ENCODE results near the gene TSPAN4. TPM values are rescaled to one million over a fixed set of nuclear protein-coding genes. Genes with fewer than 3 reads are reported as not detected.

The TSPAN4 gene
- total RNA-seq, 8 experiments from 2014 or later, result 30.9 to 110 (median 41.9) TPM

DNA sequence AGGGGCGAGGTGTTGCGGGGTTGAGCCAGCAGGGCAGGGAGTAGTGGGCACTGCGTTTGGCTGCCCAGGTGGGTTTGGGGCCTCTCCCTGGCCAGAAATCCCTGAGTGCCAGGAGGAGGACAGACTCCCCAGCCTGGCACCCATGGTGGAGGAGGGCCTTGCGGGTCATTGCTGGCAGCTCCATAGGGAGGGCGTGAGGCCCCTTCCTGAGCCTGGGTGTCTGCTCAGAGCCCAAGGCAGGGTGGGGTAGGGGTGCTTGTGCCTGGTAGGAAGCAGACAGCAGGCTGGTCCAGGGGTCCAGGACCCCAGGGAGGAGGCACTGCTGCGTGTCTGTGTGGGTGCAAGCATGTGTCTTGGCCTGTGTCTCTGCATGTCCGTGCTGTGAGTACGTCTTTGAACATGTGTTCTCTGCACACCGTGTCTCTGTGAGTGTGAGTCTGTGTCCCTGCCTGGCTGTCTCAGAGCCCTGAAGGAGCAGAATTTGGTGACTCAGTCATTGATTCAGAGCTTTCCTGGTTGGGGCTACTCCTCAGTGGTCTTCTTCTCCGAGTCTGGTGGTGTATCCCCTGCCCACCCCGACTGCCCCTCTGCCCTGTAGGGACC lies 3.9 kb downstream of the TSPAN4 start:
- 33 to 100% (median 91%) methylated on average over 1 to 4 of the region's 11 CpGs; no CpG with 5 or more reads in 2 of the 10 experiments for WGBS, 10 experiments
- ATAC-seq (replicated peaks in 6 of 8), result no peak
- in situ Hi-C loops (cut with MboI; ENCODE audit: low pct_unique_long_range_greater_than_20kb in 2 of 9, low sequenced_read_pairs in 9 of 9, unreplicated experiment in 9 of 9), result no loop called here
- Histone ChIP-seq H3K4me1 (replicated peaks in 1 of 2) (peaks cover 46 to 49% of the 10 kb centered on the region in 2 donors), H3K27ac (no peak overlapping the region), H3K4me3 (no peak overlapping the region)

DNA sequence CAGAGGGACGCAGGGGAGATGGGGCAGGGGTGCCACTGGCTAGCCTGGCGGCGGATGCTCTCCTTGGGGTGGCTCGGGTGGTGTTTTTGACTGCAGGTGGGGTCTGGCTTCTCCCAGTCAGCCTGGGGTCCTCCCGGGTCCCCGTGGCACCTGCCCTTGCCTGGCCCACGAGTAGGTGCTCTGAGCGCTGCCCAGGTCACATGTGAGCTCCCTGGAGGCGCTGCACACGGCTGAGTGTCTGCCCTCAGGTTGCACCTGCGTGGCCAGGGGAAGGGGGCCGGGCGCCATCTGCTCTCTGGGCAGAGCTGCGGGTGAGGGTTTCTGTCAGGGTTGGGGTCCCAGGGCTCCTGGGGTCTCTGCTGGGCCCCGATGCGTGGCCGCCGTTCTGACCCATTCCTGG lies 5.2 kb downstream of the TSPAN4 start:
- 72 to 97% methylated on average over 5 to 6 of the region's 18 CpGs; no CpG with 5 or more reads in 8 of the 10 experiments for WGBS, 10 experiments
- no peak overlapping the region for H3K27ac ChIP-seq
- ATAC-seq (replicated peaks in 6 of 8), result no peak
- H3K4me3 ChIP-seq, result no peak overlapping the region
- in situ Hi-C loops (cut with MboI; ENCODE audit: low pct_unique_long_range_greater_than_20kb in 2 of 9, low sequenced_read_pairs in 9 of 9, unreplicated experiment in 9 of 9), result no loop called here
- H3K4me1 ChIP-seq (replicated peaks in 1 of 2), result peaks cover 58 to 61% of the 10 kb centered on the region in 2 donors

DNA sequence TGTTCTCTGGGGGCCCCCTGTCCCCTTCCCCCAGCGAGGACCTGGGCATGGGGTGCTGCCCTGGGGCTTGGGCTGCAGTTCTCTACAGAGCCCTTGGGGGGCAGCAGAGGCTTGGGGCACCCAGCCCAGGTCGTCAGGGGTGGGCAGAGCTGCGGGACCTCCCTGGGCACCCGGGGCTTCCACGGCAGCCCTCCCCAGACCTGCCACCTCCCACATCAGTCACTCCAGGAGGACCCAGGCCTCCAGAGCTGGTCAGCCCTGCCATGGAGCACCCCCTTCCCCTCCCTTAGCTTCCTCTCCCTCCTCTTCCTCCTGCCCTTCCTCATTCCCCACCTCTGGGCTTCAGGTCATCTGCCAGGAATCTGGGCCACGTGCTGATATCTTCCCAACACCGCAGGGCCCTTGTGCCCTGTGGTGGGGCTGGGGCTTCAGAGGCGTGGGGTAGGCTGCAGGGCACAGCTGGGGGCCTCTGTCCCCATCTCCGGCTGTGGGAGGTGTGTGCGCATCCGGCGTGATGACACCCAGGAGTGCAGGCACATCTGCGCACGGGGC lies 5.8 kb downstream of the TSPAN4 start:
- peak overlapping the region in 2 of 5 donors; percentile 74 to 88 for H3K4me3 ChIP-seq
- peak overlapping the region in 1 of 2 donors; percentile 47 for H3K27ac ChIP-seq
- ATAC-seq (replicated peaks in 6 of 8), result no peak
- H3K4me1 ChIP-seq (replicated peaks in 1 of 2), result peaks cover 61 to 66% of the 10 kb centered on the region in 2 donors
- in situ Hi-C loops (cut with MboI; ENCODE audit: low pct_unique_long_range_greater_than_20kb in 2 of 9, low sequenced_read_pairs in 9 of 9, unreplicated experiment in 9 of 9), result no loop called here
- 40% methylated on average over 2 of the region's 14 CpGs; no CpG with 5 or more reads in 9 of the 10 experiments for WGBS, 10 experiments

DNA sequence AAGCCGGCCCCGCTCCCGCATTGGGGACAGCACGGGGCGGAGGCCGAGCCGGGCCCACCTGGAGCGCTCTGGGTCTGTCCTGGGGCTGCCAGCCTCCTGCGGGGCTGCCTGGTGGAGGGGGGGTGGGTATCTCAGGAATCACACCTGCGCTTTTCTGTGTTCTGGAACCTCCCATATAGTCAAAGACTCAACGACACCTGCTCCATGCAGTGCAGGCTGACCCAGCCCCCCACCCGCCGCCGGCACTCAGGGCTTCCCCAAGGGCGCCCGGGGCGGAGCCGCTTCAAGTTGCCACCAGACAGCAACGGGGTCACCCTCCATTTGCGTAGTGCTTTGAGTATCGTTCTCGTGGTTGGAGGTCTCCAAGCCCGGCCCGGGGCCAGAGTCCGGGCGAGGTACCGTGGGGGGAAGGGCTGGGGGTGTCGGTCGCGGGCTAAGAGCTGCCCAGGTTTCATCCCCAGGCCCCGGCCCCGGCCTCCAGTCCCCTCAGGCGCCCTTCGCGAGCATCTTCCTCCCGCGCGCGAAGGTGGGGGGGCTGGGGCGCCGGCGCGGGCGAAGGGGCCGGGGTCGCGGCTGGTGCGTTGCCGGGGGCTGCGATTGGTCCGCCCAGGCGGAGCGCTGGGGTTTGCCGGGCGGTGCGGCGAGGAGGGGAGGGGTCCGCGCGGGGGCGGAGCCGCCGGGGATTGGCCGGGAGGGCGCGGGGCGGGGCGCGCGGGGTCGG lies 6.6 kb downstream of the TSPAN4 start:
- H3K4me1 ChIP-seq (replicated peaks in 1 of 2), result peaks cover 59 to 68% of the 10 kb centered on the region in 2 donors
- H3K4me3 ChIP-seq, result peak overlapping the region; percentile 55 to 92 (median 74)
- in situ Hi-C loops (cut with MboI; ENCODE audit: low pct_unique_long_range_greater_than_20kb in 2 of 9, low sequenced_read_pairs in 9 of 9, unreplicated experiment in 9 of 9), result no loop called here
- peak overlapping the region; percentile 47 to 53 for H3K27ac ChIP-seq
- peak in 6 of 8 experiments; percentile 18 to 79 (median 68) for ATAC-seq (replicated peaks in 6 of 8)
- 5 to 60% methylated on average over 1 to 8 of the region's 71 CpGs; no CpG with 5 or more reads in 8 of the 10 experiments for whole genome bisulfite sequencing, 10 experiments

DNA sequence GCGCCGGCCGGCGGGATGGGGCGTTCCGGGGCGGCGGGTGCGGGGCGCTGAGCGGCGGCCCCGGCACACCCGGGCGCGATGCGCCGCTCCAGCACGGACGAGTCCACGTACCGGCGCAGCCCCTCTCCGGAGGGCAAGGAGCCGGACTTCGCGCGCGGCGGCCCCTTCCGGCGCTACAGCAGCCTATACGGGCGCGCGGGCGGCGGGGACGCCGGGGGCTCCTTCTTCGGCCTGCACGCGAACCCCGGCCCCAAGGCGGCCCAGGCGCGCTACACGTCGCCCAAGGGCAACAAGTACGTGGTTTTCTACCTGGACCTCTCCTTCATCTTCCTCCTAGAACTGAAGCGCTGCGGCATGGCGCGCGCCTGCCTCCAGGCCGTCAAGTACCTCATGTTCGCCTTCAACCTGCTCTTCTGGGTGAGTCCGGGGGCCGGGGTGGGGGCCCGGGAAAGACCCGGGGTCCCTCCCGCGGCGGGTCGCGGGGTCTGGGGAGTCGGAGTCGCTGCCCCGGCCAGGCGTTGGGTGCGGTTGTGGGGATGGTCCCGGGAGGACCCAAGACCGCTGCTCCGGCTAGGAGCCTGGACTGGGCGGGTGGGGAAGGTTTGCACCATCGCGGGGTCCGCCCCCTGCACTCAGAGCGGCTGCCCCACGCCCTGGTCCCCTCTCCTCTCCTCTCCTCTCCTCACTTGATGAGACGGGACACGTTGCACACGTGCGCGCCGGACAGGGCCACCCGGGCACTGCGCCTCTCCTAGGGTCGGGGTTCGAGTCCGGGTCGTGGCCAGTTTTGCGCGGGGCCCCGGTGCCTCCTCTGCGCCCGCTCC lies 7.5 kb downstream of the TSPAN4 start:
- ATAC-seq (replicated peaks in 6 of 8), result peak in 7 of 8 experiments; percentile 5 to 48 (median 38)
- 0 to 40% (median 40%) methylated on average over 1 to 3 of the region's 97 CpGs; no CpG with 5 or more reads in 7 of the 10 experiments for WGBS, 10 experiments
- Histone ChIP-seq H3K27ac (peak overlapping the region; percentile 36 to 47), H3K4me1 (replicated peaks in 1 of 2) (peaks cover 59 to 68% of the 10 kb centered on the region in 2 donors), H3K4me3 (peak overlapping the region; percentile 55 to 92 (median 74))
- in situ Hi-C loops (cut with MboI; ENCODE audit: low pct_unique_long_range_greater_than_20kb in 2 of 9, low sequenced_read_pairs in 9 of 9, unreplicated experiment in 9 of 9), result no loop called here

GRCh38 chr11:850775-851763 lies 8.4 kb downstream of the TSPAN4 start:
- H3K27ac ChIP-seq, result no peak overlapping the region
- peak overlapping the region; percentile 55 to 92 (median 74) for H3K4me3 ChIP-seq
- peaks cover 65 to 69% of the 10 kb centered on the region in 2 donors for H3K4me1 ChIP-seq (replicated peaks in 1 of 2)
- WGBS, 10 experiments, result 0 to 90% (median 73%) methylated on average over 1 to 7 of the region's 28 CpGs; no CpG with 5 or more reads in 6 of the 10 experiments
- peak; percentile 1 to 40 (median 11) for ATAC-seq (replicated peaks in 6 of 8)
- in situ Hi-C loops (cut with MboI; ENCODE audit: low pct_unique_long_range_greater_than_20kb in 2 of 9, low sequenced_read_pairs in 9 of 9, unreplicated experiment in 9 of 9), result no loop called here

- in situ Hi-C loops (cut with MboI; ENCODE audit: low pct_unique_long_range_greater_than_20kb in 2 of 9, low sequenced_read_pairs in 9 of 9, unreplicated experiment in 9 of 9), result no loop called here
- WGBS, 10 experiments, result 70 to 74% methylated on average over 2 to 7 of the region's 15 CpGs; no CpG with 5 or more reads in 8 of the 10 experiments
- no peak for ATAC-seq (replicated peaks in 6 of 8)
Measured at GRCh38 chr11:852762-853161, 10.1 kb downstream of the TSPAN4 start.

DNA sequence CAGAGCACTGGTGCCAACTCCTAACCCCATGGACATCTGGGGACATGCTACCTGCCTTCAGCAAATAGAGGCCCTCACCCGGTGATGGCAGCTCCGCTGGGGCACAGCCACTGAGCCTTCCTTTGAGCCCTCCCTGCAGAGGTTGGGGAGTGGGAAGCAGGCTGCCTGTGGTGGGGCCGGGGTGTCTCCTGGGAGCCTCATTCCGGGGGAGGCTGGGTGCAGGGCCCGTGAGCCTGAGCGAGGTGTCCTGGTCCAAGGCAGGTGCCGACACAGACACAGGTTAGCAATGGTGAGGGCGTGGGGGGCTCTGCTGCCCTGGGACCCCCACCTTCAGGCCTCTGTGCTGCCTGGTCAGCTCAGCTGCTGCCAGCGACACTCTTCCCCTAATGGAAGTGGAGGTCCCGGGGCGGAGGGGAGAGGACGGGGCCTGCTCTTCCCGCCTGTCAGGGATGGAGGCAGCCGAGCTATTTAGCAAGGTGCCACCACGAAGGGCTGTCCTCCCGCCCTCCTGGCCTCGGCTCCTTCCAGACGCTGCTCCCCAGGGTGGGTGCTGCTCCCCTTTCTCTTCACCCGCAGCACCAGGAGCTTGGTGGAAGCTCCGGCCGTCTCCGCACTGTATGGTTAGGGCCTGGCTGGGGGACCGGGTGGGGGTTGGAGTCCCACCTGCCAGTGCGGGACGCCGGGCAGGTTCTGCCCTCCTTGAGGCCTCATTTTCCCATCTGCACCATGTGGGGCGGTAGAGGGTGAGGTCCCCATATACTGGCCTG lies 11.2 kb downstream of the TSPAN4 start:
- Histone ChIP-seq H3K4me1 (replicated peaks in 1 of 2) (peaks cover 72 to 75% of the 10 kb centered on the region in 2 donors), H3K4me3 (no peak overlapping the region), H3K27ac (no peak overlapping the region)
- ATAC-seq (replicated peaks in 6 of 8), result no peak
- 80 to 100% (median 91%) methylated on average over 1 to 6 of the region's 27 CpGs; no CpG with 5 or more reads in 6 of the 10 experiments for WGBS, 10 experiments
- in situ Hi-C loops (cut with MboI; ENCODE audit: low pct_unique_long_range_greater_than_20kb in 2 of 9, low sequenced_read_pairs in 9 of 9, unreplicated experiment in 9 of 9), result no loop called here

More at GRCh38 chr11:852762-853161, 10.1 kb downstream of the TSPAN4 start:
- Histone ChIP-seq H3K4me1 (replicated peaks in 1 of 2) (peaks cover 80 to 82% of the 10 kb centered on the region in 2 donors), H3K4me3 (no peak overlapping the region), H3K27ac (no peak overlapping the region)

- H3K27ac ChIP-seq, result peak overlapping the region; percentile 23 to 72
- peaks cover 72 to 74% of the 10 kb centered on the region in 2 donors for H3K4me1 ChIP-seq (replicated peaks in 1 of 2)
- 41 to 80% methylated on average over 1 to 5 of the region's 20 CpGs; no CpG with 5 or more reads in 8 of the 10 experiments for WGBS, 10 experiments
- no peak overlapping the region for H3K4me3 ChIP-seq
- ATAC-seq (replicated peaks in 6 of 8), result peak in 5 of 8 experiments; percentile 31 to 55 (median 38)
- in situ Hi-C loops (cut with MboI; ENCODE audit: low pct_unique_long_range_greater_than_20kb in 2 of 9, low sequenced_read_pairs in 9 of 9, unreplicated experiment in 9 of 9), result no loop called here
Measured at GRCh38 chr11:854601-855329, 12.1 kb downstream of the TSPAN4 start.

DNA sequence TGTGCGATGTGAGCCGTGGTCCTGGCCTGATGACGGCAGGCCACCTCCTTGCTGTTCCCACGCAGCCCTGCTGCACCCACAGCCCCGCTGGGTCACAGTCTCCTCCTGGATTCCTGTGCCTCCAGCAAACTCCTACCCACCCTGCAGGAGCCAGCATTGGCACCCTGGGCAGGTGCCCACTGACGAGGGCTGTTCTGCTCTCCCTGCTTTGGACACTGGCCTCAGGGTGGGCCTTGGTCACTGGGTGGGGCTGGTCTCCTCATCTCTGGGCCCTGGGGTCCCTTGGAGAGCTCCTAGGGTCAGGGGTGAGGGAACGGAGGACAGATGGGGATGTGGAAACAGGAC lies 12.7 kb downstream of the TSPAN4 start:
- H3K4me3 ChIP-seq, result no peak overlapping the region
- in situ Hi-C loops (cut with MboI; ENCODE audit: low pct_unique_long_range_greater_than_20kb in 2 of 9, low sequenced_read_pairs in 9 of 9, unreplicated experiment in 9 of 9), result no loop called here
- no CpG with 5 or more reads among the region's 7 CpGs for WGBS, 10 experiments
- H3K27ac ChIP-seq, result peak overlapping the region; percentile 23 to 72
- no peak for ATAC-seq (replicated peaks in 6 of 8)
- peaks cover 78 to 80% of the 10 kb centered on the region in 2 donors for H3K4me1 ChIP-seq (replicated peaks in 1 of 2)

DNA sequence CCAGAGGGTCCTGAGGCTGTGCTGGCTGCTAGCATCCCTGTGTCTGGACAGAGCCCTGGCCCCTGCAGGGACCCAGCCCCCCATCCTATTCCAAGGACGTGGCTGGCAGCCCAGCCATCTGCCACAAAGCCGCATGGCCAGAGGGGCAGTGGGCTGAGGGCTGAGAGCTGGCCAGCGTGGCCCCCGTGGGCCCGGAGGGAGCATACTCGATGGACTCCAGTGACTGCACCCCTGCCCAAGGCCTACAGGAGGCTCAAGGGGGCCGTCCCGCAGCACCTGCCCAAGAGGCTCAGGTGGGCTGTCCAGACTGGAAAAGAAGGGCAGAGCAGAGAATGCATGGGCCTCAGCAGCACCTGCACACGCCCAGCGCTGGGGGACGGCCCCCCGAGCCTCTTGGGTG lies 13.1 kb downstream of the TSPAN4 start:
- WGBS, 10 experiments, result 96 to 100% methylated on average over 2 to 5 of the region's 12 CpGs; no CpG with 5 or more reads in 8 of the 10 experiments
- no peak for ATAC-seq (replicated peaks in 6 of 8)
- H3K4me1 ChIP-seq (replicated peaks in 1 of 2), result peaks cover 77 to 78% of the 10 kb centered on the region in 2 donors
- in situ Hi-C loops (cut with MboI; ENCODE audit: low pct_unique_long_range_greater_than_20kb in 2 of 9, low sequenced_read_pairs in 9 of 9, unreplicated experiment in 9 of 9), result no loop called here
- peak overlapping the region in 1 of 2 donors; percentile 72 for H3K27ac ChIP-seq
- H3K4me3 ChIP-seq, result no peak overlapping the region
